ENCODE data around the gene C16orf86.

DNA sequence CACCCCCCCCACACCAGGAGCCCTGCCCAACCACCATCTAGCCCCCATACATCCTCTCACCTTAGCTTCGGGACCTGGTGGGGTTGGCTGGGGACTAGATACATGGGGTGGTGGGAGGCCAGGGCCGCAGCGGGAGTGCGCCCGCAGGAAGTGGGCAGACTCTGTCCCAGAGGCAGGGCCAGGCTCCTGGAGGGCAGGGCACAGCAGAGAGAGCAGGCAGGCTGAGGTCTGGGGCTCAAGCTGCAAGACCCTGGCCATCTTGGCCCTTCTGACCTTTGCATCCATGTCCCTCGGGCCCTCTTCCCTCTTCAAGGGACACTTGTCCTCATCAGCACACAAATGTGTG lies 2.8 kb upstream of the C16orf86 start:
- TF ChIP-seq CTCF (IDR thresholded peaks at IDR 0.05) (no peak), POLR2A (IDR thresholded peaks at IDR 0.05) (no peak)

Data from Peyer's patch (tissue), 4 donors.